K562 (cell line): Measurements from ENCODE around the gene UBXN11. TPM values are rescaled to one million over a fixed set of nuclear protein-coding genes. Genes with fewer than 3 reads are reported as not detected.

Source experiments
- ATAC-seq: fragments of 200-7000 bp; cut with Tn5 transposase; 3 replicates; pipeline ENCODE4 v1.9.1; 2020; ENCODE audit warnings: moderate library complexity
- BruUV-seq: library from RNA; stranded (reverse); fragments of 400-500 nt; replicated peaks from 2 replicates; lab custom pipeline; 2021; lab: Mats Ljungman, UMichigan
- CTCF ChIA-PET: fragments of 300-600 bp; formaldehyde crosslinking; extraction: SDS; loops from one replicate; lab custom pipeline; 2021; ENCODE audit warnings: low intra/inter-chr PET ratio; lab: Yijun Ruan, JAX
- POLR2A ChIA-PET: fragments of 300-600, 350-650 bp; sonication (Branson Sonifier 250); formaldehyde crosslinking; extraction: SDS; loops from one replicate; lab custom pipeline; 2021; ENCODE audit warnings: antibody characterized with exemption, inconsistent platforms; lab: Yijun Ruan, JAX
- DNase-seq, 4 experiments: peaks; one replicate each; pipeline versions ENCODE4 v3.0.0 to v3.0.0-alpha.2; 2011 to 2018; ENCODE audit warnings: low spot score in 3 of 4, mixed read lengths in 3 of 4; ENCODE audit errors: extremely low read depth in 1 of 4
- FAIRE-seq: peaks from 2 replicates; lab custom pipeline; 2011; peaks lifted over from hg19 to GRCh38; lab: Jason Lieb, UNC
- H2AFZ ChIP-seq: 2 replicates; pipeline ENCODE4 v1.6.0; 2011; ENCODE audit warnings: low read depth, low read length, control low read depth, inconsistent platforms
- H3K27ac ChIP-seq: fragments of 200-600 bp; 3 replicates; pipeline ENCODE4 v1.8.0; 2011; ENCODE audit warnings: low read depth, mild to moderate bottlenecking, control low read depth, inconsistent platforms, low read length, moderate library complexity, mixed read lengths; ENCODE audit errors: extremely low read depth
- H3K27me3 ChIP-seq, 2 experiments: fragments of 300-600 bp in 1 of 2; 2 replicates in 1 of 2; 3 replicates in 1 of 2; pipeline versions ENCODE4 v1.6.0 to v1.8.0; 2011; ENCODE audit warnings: inconsistent platforms in 2 of 2, low read length in 2 of 2, mild to moderate bottlenecking in 1 of 2, mixed read lengths in 1 of 2, moderate library complexity in 1 of 2; ENCODE audit not compliant: control insufficient read depth in 2 of 2, insufficient read depth in 2 of 2
- H3K36me3 ChIP-seq: fragments of 300-600 bp; 3 replicates; pipeline ENCODE4 v1.8.0; 2011; ENCODE audit warnings: mild to moderate bottlenecking, low read length, inconsistent platforms; ENCODE audit not compliant: control insufficient read depth, insufficient read depth
- H3K4me1 ChIP-seq, 2 experiments: fragments of 200-600 bp in 1 of 2; replicated peaks in 1 of 2; 2 replicates in 1 of 2; 3 replicates in 1 of 2; pipeline versions ENCODE4 v1.5.1 to v1.8.0; 2011; ENCODE audit warnings: inconsistent platforms in 2 of 2, low read length in 2 of 2, mild to moderate bottlenecking in 1 of 2, mixed read lengths in 1 of 2, moderate library complexity in 1 of 2; ENCODE audit not compliant: control insufficient read depth in 2 of 2, insufficient read depth in 2 of 2
- H3K4me2 ChIP-seq: 2 replicates; pipeline ENCODE4 v1.6.1; 2011; ENCODE audit warnings: low read length, control low read depth, inconsistent platforms, mixed read lengths; ENCODE audit not compliant: insufficient read depth
- H3K4me3 ChIP-seq: fragments of 200-600 bp; sonication (generic), shearing (Covaris generic); 2 replicates; pipeline ENCODE4 v1.5.1; 2016; ENCODE audit warnings: control low read depth, inconsistent platforms
- H3K79me2 ChIP-seq: fragments of 200-600 bp; 3 replicates; pipeline ENCODE4 v1.8.0; 2011; ENCODE audit warnings: low read length, inconsistent platforms; ENCODE audit not compliant: control insufficient read depth, insufficient read depth
- H3K9ac ChIP-seq, 2 experiments: 2 replicates each; pipeline versions ENCODE4 v1.6.0 to v1.6.1; 2011; ENCODE audit warnings: low read depth in 2 of 2, low read length in 2 of 2, control low read depth in 1 of 2, inconsistent platforms in 1 of 2, mild to moderate bottlenecking in 1 of 2, mixed read lengths in 1 of 2; ENCODE audit not compliant: insufficient read depth in 1 of 2
- H3K9me1 ChIP-seq: one replicate; pipeline ENCODE4 v1.6.0; 2011; ENCODE audit warnings: inconsistent platforms, mild to moderate bottlenecking, low read length, moderate library complexity; ENCODE audit not compliant: control insufficient read depth, insufficient read depth
- H3K9me3 ChIP-seq: replicated peaks from 2 replicates; pipeline ENCODE4 v1.5.1; 2011; ENCODE audit warnings: low read depth, low read length, inconsistent platforms; ENCODE audit not compliant: control insufficient read depth, insufficient read depth
- H4K20me1 ChIP-seq: replicated peaks from 2 replicates; pipeline ENCODE4 v1.6.1; 2011; ENCODE audit warnings: low read length, inconsistent platforms, mixed read lengths; ENCODE audit not compliant: control insufficient read depth, insufficient read depth
- CSDE1 ChIP-seq, 2 experiments: fragments of 450-650 bp; IDR thresholded peaks; 2 replicates each; pipeline ENCODE4 v1.6.1; 2016; ENCODE audit warnings: mild to moderate bottlenecking in 1 of 2
- DACH1 ChIP-seq: fragments of 450-650 bp; IDR thresholded peaks from 2 replicates; pipeline ENCODE4 v1.6.1; 2018; ENCODE audit not compliant: partially characterized antibody
- FOXK1 ChIP-seq: sonication (generic); formaldehyde crosslinking; IDR thresholded peaks from 2 replicates; pipeline ENCODE4 v1.8.0; 2022; ENCODE audit warnings: missing genetic modification reagents, mild to moderate bottlenecking, borderline replicate concordance
- HSF4 ChIP-seq: fragments of 250-450 bp; sonication (Bioruptor Pico); IDR thresholded peaks from 2 replicates; pipeline ENCODE4 v2.1.2; 2022; ENCODE audit warnings: mild to moderate bottlenecking, moderate library complexity, borderline replicate concordance
- KDM1A ChIP-seq, 2 experiments: fragments of 450-650 bp; IDR thresholded peaks; 2 replicates each; pipeline ENCODE4 v1.6.1; 2016; ENCODE audit warnings: mild to moderate bottlenecking in 2 of 2
- NR2C1 ChIP-seq, 2 experiments: fragments of 450-650 bp; IDR thresholded peaks; 2 replicates each; pipeline ENCODE4 v1.6.1; 2017; ENCODE audit warnings: mild to moderate bottlenecking in 2 of 2, antibody characterized with exemption in 1 of 2, inconsistent platforms in 1 of 2, missing compliant biosample characterization in 1 of 2, missing genetic modification characterization in 1 of 2
- PCBP1 ChIP-seq: fragments of 200-400 bp; formaldehyde crosslinking; IDR thresholded peaks from 2 replicates; pipeline ENCODE4 v1.6.1; 2018; ENCODE audit warnings: mild to moderate bottlenecking, low read depth, low read length; ENCODE audit not compliant: poor library complexity, severe bottlenecking
- RFX1 ChIP-seq: fragments of 450-650 bp; IDR thresholded peaks from 2 replicates; pipeline ENCODE4 v1.6.1; 2016; ENCODE audit warnings: mild to moderate bottlenecking, moderate library complexity
- RHOXF2B ChIP-seq: fragments of 250-450 bp; sonication (Bioruptor Pico); conservative IDR thresholded peaks from 2 replicates; pipeline ENCODE4 v1.5.1; 2021
- STAT5B ChIP-seq: fragments of 250-450 bp; sonication (Bioruptor Pico); IDR thresholded peaks from 2 replicates; pipeline ENCODE4 v1.8.0; 2021; ENCODE audit warnings: mild to moderate bottlenecking, inconsistent platforms
- TAF15 ChIP-seq: fragments of 200-400 bp; formaldehyde crosslinking; IDR thresholded peaks from 2 replicates; pipeline ENCODE4 v1.6.1; 2017; ENCODE audit warnings: mild to moderate bottlenecking, low read depth, low read length, moderate library complexity
- ZNF12 ChIP-seq: sonication (generic); formaldehyde crosslinking; IDR thresholded peaks from 2 replicates; pipeline ENCODE4 v1.4.0; 2020; ENCODE audit warnings: mild to moderate bottlenecking, missing genetic modification reagents
- ZNF217 ChIP-seq: sonication (generic); formaldehyde crosslinking; IDR thresholded peaks from 2 replicates; pipeline ENCODE4 v1.8.0; 2022; ENCODE audit warnings: mild to moderate bottlenecking, missing genetic modification reagents
- WGBS: fragments of 100-300 bp; shearing (Covaris generic); methylation state at CpG from one replicate; pipeline ENCODE4 v1.1.6; 2016; ENCODE audit warnings: low coverage, mixed read lengths; ENCODE audit not compliant: insufficient coverage; ENCODE audit errors: missing lambda C conversion rate; 5-methylcytosine and 5-hydroxymethylcytosine counted together
- in situ Hi-C: fragments of 300-500 bp; cut with MboI; formaldehyde crosslinking; loops from 4 replicates; pipeline ENCODE4 v1.15.0; 2018; ENCODE audit warnings: inconsistent platforms, mixed read lengths
- intact Hi-C: fragments of 100-400 bp; cut with micrococcal nuclease; formaldehyde crosslinking; loops from 2 replicates; pipeline ENCODE4 v1.14.2; 2022
- polyA plus RNA-seq, 8 experiments: library from polyadenylated mRNA; depleted of rRNA in 4 of 8; stranded (reverse) in 5 of 8; unstranded in 3 of 8; fragments of >200 nt; fragmentation: Nextera tagmentation in 2 of 8; fragmentation: Illumina TruSeq in 1 of 8; extraction: Ambion mirVana in 2 of 8; extraction: Trizol in 1 of 8; gene quantifications; 2 replicates each; pipeline versions ENCODE4 v1.2.1 to v1.2.3, GENCODE V29; 2011 to 2014; ENCODE audit warnings: inconsistent platforms in 1 of 8, missing spikeins in 1 of 8
- total RNA-seq, 7 experiments: library from RNA; depleted of rRNA in 6 of 7; stranded (reverse); fragments of >200 nt in 6 of 7; fragmentation: Illumina TruSeq in 2 of 7; extraction: Trizol in 2 of 7; gene quantifications; 2 replicates each; pipeline versions ENCODE4 v1.2.1 to v1.2.3, GENCODE V29; 2011 to 2021; ENCODE audit warnings: low replicate concordance in 1 of 7
- TF ChIP-seq, protein P1 (sequence below): fragments of 450-650 bp; IDR thresholded peaks from one replicate; pipeline ENCODE4 v1.6.1; 2018; ENCODE audit warnings: mild to moderate bottlenecking, moderate library complexity; ENCODE audit not compliant: partially characterized antibody
- TF ChIP-seq, protein P2 (sequence below): fragments of 200-800 bp; sonication (Bioruptor generic); IDR thresholded peaks from 2 replicates; pipeline ENCODE4 v1.6.1; 2016; ENCODE audit warnings: missing genetic modification characterization, missing compliant biosample characterization

The UBXN11 gene
- total and polyA plus RNA-seq, 9 of the 15 experiments (the other 6 are each of a cell fraction or from before 2014, with no cell fraction given) = 0.48 to 34.3 (median 11.3) TPM

- ChIA-PET CTCF (interaction anchor here (0.5 to 4.4 kb wide), 8 partner anchors 35 to 233 kb away, joined by 3 to 31 read pairs (median 6); no protein-coding TSS in a partner anchor), POLR2A (interaction anchor here (0.5 to 2.8 kb wide), 16 partner anchors 10 to 294 kb away, joined by 3 to 19 read pairs (median 4); partner anchors contain the start of gene SH3BGRL3)
- 12% methylated on average over 16 of the region's 16 CpGs for WGBS
- Histone ChIP-seq H3K9me1 (no peaks in the 10 kb centered on the region), H3K4me3 (no peak overlapping the region), H3K36me3 (peaks cover 19% of the 10 kb centered on the region; the same call in 2 of the 3 replicates), H3K9ac (peak overlapping the region in 1 of 2 experiments; percentile 65; a peak in 2 of 4 replicates), H3K27ac (no peak overlapping the region), H3K9me3 (no peaks in the 10 kb centered on the region), H4K20me1 (no peaks in the 10 kb centered on the region), H2AFZ (peak overlapping the region; percentile 79), H3K4me2 (0 out of 2 replicates have a peak overlapping the region, but pooled peaks have one; percentile 41), H3K4me1 (peaks cover 39 to 52% of the 10 kb centered on the region in 2 experiments), H3K79me2 (peaks cover 2% of the 10 kb centered on the region; the same call in 1 of the 3 replicates), H3K27me3 (no peaks in the 10 kb centered on the region)
- FAIRE-seq = peak; percentile 93
- intact Hi-C loops (loop anchor here (1.0 to 5.0 kb wide), 6 partner anchors 36 to 209 kb away; partner anchors contain the start of genes CATSPER4 and PDIK1L), in situ Hi-C loops (loop anchor here (5.0 kb wide), 1 partner anchor 34 kb away; no protein-coding TSS in a partner anchor)
- no TSS peak for BruUV-seq
- peak; percentile 87 for ATAC-seq
- peak; percentile 89 to 94 (median 90) for DNase-seq
- TF ChIP-seq ZNF12 (CRISPR knock-in tag) (no peak), ZNF217 (CRISPR knock-in tag) (no peak), PCBP1 (no peak), RFX1 (no peak), NR2C1 (IDR thresholded peaks at IDR 0.05) (no peak), NR2C1 (tag; IDR thresholded peaks at IDR 0.05) (no peak), FOXK1 (no peak), TAF15 (no peak), HSF4 (CRISPR knock-in tag) (no peak), DACH1 (no peak), KDM1A (IDR thresholded peaks at IDR 0.05) (no peak), CSDE1 (IDR thresholded peaks at IDR 0.05) (no peak), RHOXF2B (CRISPR knock-in tag) (no peak), STAT5B (CRISPR knock-in tag) (no peak)
- TF ChIP-seq, protein P1, sequence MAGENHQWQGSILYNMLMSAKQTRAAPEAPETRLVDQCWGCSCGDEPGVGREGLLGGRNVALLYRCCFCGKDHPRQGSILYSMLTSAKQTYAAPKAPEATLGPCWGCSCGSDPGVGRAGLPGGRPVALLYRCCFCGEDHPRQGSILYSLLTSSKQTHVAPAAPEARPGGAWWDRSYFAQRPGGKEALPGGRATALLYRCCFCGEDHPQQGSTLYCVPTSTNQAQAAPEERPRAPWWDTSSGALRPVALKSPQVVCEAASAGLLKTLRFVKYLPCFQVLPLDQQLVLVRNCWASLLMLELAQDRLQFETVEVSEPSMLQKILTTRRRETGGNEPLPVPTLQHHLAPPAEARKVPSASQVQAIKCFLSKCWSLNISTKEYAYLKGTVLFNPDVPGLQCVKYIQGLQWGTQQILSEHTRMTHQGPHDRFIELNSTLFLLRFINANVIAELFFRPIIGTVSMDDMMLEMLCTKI = no peak
- TF ChIP-seq, protein P2, sequence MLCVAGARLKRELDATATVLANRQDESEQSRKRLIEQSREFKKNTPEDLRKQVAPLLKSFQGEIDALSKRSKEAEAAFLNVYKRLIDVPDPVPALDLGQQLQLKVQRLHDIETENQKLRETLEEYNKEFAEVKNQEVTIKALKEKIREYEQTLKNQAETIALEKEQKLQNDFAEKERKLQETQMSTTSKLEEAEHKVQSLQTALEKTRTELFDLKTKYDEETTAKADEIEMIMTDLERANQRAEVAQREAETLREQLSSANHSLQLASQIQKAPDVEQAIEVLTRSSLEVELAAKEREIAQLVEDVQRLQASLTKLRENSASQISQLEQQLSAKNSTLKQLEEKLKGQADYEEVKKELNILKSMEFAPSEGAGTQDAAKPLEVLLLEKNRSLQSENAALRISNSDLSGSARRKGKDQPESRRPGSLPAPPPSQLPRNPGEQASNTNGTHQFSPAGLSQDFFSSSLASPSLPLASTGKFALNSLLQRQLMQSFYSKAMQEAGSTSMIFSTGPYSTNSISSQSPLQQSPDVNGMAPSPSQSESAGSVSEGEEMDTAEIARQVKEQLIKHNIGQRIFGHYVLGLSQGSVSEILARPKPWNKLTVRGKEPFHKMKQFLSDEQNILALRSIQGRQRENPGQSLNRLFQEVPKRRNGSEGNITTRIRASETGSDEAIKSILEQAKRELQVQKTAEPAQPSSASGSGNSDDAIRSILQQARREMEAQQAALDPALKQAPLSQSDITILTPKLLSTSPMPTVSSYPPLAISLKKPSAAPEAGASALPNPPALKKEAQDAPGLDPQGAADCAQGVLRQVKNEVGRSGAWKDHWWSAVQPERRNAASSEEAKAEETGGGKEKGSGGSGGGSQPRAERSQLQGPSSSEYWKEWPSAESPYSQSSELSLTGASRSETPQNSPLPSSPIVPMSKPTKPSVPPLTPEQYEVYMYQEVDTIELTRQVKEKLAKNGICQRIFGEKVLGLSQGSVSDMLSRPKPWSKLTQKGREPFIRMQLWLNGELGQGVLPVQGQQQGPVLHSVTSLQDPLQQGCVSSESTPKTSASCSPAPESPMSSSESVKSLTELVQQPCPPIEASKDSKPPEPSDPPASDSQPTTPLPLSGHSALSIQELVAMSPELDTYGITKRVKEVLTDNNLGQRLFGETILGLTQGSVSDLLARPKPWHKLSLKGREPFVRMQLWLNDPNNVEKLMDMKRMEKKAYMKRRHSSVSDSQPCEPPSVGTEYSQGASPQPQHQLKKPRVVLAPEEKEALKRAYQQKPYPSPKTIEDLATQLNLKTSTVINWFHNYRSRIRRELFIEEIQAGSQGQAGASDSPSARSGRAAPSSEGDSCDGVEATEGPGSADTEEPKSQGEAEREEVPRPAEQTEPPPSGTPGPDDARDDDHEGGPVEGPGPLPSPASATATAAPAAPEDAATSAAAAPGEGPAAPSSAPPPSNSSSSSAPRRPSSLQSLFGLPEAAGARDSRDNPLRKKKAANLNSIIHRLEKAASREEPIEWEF (CRISPR knock-in tag) = no peak
Observed at GRCh38 chr1:26321315-26322041, 15.0 kb upstream of the UBXN11 start.
